ENCODE measurements around the gene FNBP1L. TPM values are rescaled to one million over a fixed set of nuclear protein-coding genes. Genes with fewer than 3 reads are reported as not detected.

The FNBP1L gene
- total RNA-seq, 3 donors from 2014 or later, result 33.1 to 117 (median 63.6) TPM

DNA sequence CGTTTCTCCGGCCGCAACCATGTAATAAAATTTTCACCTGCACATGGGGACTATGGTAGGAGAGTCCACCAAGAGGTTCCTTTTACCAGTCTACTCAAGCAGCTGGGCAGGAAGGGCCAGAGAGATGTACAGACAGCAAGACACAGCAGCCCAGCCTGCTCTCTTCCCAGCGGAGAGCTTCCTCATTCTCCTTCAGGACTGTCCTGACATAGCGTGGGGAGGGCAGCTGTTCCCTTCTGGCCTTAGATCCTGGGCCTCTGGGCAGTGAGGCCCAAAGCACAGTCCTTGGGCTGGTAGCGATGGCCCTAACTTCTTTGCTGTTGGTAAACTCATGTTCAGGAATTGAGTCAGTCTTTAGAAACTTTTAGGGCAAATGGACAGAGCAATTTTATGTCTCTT, 144.6 kb downstream of the FNBP1L start:
- TF ChIP-seq, protein P1, sequence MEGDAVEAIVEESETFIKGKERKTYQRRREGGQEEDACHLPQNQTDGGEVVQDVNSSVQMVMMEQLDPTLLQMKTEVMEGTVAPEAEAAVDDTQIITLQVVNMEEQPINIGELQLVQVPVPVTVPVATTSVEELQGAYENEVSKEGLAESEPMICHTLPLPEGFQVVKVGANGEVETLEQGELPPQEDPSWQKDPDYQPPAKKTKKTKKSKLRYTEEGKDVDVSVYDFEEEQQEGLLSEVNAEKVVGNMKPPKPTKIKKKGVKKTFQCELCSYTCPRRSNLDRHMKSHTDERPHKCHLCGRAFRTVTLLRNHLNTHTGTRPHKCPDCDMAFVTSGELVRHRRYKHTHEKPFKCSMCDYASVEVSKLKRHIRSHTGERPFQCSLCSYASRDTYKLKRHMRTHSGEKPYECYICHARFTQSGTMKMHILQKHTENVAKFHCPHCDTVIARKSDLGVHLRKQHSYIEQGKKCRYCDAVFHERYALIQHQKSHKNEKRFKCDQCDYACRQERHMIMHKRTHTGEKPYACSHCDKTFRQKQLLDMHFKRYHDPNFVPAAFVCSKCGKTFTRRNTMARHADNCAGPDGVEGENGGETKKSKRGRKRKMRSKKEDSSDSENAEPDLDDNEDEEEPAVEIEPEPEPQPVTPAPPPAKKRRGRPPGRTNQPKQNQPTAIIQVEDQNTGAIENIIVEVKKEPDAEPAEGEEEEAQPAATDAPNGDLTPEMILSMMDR (IDR thresholded peaks at IDR 0.05), result no peak
- no peak for TF ChIP-seq POLR2A (IDR thresholded peaks at IDR 0.05)
- no peak for TF ChIP-seq POLR2AphosphoS5 (IDR thresholded peaks at IDR 0.05)
- no peak for DNase-seq (ENCODE audit: low spot score in 2 of 2)
- Histone ChIP-seq H3K4me1 (peaks cover 7 to 23% of the 10 kb centered on the region in 2 donors), H3K27ac (peak overlapping the region; percentile 80 to 85), H3K9me3 (no peaks in the 10 kb centered on the region), H3K36me3 (no peaks in the 10 kb centered on the region), H3K27me3 (no peaks in the 10 kb centered on the region), H3K4me3 (no peak overlapping the region)
- intact Hi-C loops (cut with DNase I; ENCODE audit: low total_unique reads), result no loop called here

DNA sequence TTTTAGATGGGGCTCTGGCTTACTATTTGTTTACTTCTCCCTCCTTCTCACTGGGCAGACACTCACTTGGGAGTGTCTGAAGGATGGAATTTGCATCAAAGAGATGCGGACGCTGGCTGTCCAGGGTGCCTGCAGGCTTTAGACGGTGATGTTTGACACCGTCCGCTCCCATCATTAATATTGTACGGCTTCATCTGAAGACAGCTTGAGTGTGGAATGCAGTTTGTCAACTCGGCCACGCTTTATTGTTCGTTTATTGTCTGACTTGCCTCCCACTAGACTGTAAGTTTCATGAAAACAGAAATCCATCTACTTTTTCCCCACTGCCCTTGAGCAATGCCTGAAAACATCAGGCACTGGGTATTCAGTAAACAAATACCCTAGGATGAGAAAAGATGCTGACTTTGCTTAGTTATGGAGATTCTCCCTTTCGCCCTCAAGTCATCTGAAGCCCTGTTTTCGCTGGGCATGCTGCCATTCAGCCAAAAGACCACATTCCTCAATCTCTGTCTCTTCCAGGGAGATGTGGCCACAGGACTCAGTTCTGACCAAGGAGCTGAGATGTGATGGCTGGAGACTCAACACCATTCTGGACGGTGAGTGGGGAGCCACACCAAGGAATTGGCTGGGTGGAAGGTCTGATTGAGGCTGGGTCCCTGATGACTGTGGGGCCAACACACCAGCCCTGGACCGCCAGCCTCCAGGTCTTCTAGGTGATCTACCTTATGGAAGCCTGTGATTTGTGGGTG, 146.1 kb downstream of the FNBP1L start:
- TF ChIP-seq POLR2AphosphoS5 (IDR thresholded peaks at IDR 0.05) (no peak), POLR2A (IDR thresholded peaks at IDR 0.05) (no peak)
- TF ChIP-seq, protein P1 (IDR thresholded peaks at IDR 0.05), result no peak
- Histone ChIP-seq H3K4me1 (peaks cover 7 to 34% of the 10 kb centered on the region in 2 donors), H3K27ac (peak overlapping the region; percentile 80 to 85)

GRCh38 chr1:93594603-93594880, 146.6 kb downstream of the FNBP1L start:
- no peak for DNase-seq (ENCODE audit: low spot score in 2 of 2)
- Histone ChIP-seq H3K27ac (peak overlapping the region; percentile 80 to 85), H3K36me3 (no peaks in the 10 kb centered on the region), H3K4me3 (no peak overlapping the region), H3K9me3 (no peaks in the 10 kb centered on the region), H3K4me1 (peaks cover 7 to 34% of the 10 kb centered on the region in 2 donors), H3K27me3 (no peaks in the 10 kb centered on the region)
- intact Hi-C loops (cut with DNase I; ENCODE audit: low total_unique reads), result no loop called here
- no peak for TF ChIP-seq POLR2A (IDR thresholded peaks at IDR 0.05)
- TF ChIP-seq, protein P1 (IDR thresholded peaks at IDR 0.05), result no peak

More for the DNA sequence above, 146.1 kb downstream of the FNBP1L start:
- DNase-seq (ENCODE audit: low spot score in 2 of 2), result no peak
- H3K4me3 ChIP-seq, result no peak overlapping the region
- intact Hi-C loops (cut with DNase I; ENCODE audit: low total_unique reads), result no loop called here
- no peaks in the 10 kb centered on the region for H3K9me3 ChIP-seq
- no peaks in the 10 kb centered on the region for H3K27me3 ChIP-seq
- no peaks in the 10 kb centered on the region for H3K36me3 ChIP-seq

DNA sequence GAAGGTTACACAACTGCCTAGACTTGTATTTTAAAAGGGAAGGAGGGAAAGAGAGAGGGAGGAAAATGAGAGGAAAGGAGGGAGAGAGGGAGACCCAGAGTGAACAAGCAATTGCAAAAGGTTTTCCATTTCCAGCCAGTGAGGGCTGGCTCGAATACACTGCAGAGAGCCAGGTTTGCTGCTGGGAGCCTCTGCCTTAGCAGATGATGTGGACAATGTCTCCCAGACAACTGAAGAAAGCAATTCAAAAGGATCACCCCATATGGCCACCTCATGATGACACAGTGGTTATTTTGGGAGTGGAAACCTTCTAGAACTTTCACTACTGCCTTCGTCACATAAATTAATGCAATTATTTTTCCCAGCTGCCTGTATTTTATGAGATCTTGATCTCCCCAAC, 147.3 kb downstream of the FNBP1L start:
- intact Hi-C loops (cut with DNase I; ENCODE audit: low total_unique reads), result no loop called here
- no peak overlapping the region for H3K4me3 ChIP-seq
- DNase-seq (ENCODE audit: low spot score in 2 of 2), result no peak
- peaks cover 7 to 34% of the 10 kb centered on the region in 2 donors for H3K4me1 ChIP-seq
- H3K27me3 ChIP-seq, result no peaks in the 10 kb centered on the region
- no peaks in the 10 kb centered on the region for H3K36me3 ChIP-seq
- H3K27ac ChIP-seq, result peak overlapping the region; percentile 48 to 68
- TF ChIP-seq POLR2AphosphoS5 (IDR thresholded peaks at IDR 0.05) (no peak), POLR2A (IDR thresholded peaks at IDR 0.05) (no peak)
- TF ChIP-seq, protein P1 (IDR thresholded peaks at IDR 0.05), result no peak
- no peaks in the 10 kb centered on the region for H3K9me3 ChIP-seq

DNA sequence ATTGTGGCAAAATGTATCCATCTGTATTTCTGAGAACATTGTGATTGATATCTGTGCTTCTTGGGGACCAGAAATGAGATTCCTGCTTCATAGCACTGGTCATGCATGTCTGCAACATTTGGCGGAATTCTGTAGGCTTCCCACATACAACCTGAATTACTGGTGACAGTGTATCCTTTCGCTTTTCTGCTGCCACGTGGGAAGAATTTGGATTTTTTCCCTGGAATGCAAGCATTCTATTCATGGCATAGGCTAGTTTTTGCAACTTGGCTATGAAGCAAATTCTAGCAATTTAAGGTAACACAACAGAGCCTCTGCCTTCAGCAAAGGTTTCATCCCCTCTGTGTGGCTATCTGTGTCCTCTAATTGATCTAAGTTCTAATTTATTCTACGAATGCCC, 147.8 kb downstream of the FNBP1L start:
- Histone ChIP-seq H3K4me1 (peaks cover 7 to 39% of the 10 kb centered on the region in 2 donors), H3K27me3 (no peaks in the 10 kb centered on the region), H3K4me3 (no peak overlapping the region), H3K27ac (peak overlapping the region; percentile 67 to 68), H3K9me3 (no peaks in the 10 kb centered on the region), H3K36me3 (no peaks in the 10 kb centered on the region)
- intact Hi-C loops (cut with DNase I; ENCODE audit: low total_unique reads), result no loop called here
- no peak for DNase-seq (ENCODE audit: low spot score in 2 of 2)
- no peak for TF ChIP-seq POLR2A (IDR thresholded peaks at IDR 0.05)
- no peak for TF ChIP-seq POLR2AphosphoS5 (IDR thresholded peaks at IDR 0.05)
- TF ChIP-seq, protein P1 (IDR thresholded peaks at IDR 0.05), result no peak
